GM21619 (cell line): ENCODE data around the gene MAPK10.
"Not testable (repeated sequence)": the region's sequence is repeated elsewhere in the genome, so short reads cannot be mapped to it uniquely, and the experiment has no call there.

Experiments used
- ATAC-seq: cut with Tn5 transposase; IDR thresholded peaks from one replicate; pipeline ENCODE4 v1.9.1; 2021; ENCODE audit not compliant: unreplicated experiment

MAPK10 gene

DNA sequence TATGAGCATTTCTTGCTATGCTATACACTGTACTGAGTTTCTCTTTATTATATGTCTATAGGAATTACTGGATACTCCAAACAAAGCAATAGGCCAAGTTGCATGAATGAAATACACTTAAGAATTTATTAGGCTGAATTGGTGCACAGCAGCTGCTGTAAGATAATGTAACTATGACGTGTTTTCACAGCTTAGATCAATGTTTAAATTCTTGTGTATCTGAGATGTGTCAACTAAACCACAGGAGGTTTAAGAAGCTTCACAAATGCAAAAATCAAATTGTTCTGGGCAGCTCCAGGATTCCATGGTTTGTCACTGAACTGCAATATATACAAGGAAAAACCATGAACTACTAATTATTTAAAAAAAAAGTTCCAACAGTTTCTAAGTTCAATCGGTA lies 156.7 kb downstream of the MAPK10 start:
- no peak for ATAC-seq

DNA sequence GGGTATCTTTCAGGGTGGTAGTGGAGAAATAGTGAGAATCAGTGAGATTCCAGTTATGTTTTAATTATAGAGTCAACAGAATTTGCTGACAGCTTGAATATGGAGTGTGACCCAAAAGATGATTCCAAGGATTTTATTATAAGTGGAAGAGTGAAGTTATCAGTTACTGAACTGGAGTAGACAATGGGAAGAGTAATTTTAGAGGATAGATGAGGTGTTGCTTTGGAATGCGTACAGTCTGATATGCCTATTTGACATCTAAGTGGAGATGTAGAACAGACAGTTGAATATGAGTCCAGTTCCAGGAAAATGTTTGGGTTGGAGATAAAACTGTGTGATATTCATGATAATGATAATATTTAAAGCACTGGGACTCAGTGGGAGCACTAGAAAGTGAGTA lies 174.2 kb downstream of the MAPK10 start:
- ATAC-seq = no peak

DNA sequence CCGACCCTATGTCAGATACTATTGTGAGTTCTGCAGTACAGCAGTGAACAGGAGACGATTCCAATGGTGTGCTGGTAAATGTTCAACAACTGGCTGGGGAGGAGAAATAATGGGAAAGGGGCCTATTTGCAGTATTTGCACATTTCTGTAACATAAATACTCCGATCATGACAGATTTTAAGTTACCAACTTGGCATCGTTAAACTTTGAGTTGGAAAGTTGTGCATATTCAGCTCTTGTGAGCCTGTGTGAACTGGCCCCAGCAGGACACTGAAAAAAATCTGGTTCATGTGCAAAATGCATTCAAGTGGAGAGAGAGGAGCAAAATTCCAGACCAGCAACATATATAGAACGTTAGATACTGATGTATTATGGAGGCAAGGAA lies 175.0 kb downstream of the MAPK10 start:
- ATAC-seq = no peak

DNA sequence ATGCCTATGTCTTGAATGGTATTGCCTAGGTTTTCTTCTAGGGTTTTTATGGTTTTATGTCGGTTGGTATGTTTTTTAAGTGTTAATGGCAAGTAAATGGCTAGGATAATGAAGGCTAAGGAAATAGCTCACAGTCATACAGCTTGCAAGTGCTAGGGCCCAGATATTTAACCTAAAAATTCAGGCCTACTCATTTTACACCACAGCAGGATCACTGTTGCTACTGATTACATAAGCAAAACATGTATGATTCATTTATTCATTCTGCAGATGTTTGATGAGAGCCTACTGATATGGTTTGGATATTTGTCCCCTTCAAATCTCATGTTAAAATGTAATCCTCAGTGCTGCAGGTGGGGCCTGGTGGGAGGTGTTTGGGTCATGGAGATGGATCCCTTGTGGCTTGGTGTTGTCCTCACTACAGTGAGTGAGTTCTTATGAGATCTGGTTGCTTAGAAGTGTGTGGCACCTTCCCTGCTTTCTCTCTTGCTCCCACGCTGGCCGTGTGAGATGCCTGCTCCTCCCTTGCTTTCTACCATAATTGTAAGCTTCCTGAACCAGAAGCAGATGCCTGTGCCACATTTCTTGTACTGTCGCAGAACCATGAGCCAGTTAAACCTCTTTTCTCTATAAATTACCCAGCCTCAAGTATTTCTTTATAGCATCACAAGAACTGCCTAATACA lies 175.5 kb downstream of the MAPK10 start:
- ATAC-seq = no peak

DNA sequence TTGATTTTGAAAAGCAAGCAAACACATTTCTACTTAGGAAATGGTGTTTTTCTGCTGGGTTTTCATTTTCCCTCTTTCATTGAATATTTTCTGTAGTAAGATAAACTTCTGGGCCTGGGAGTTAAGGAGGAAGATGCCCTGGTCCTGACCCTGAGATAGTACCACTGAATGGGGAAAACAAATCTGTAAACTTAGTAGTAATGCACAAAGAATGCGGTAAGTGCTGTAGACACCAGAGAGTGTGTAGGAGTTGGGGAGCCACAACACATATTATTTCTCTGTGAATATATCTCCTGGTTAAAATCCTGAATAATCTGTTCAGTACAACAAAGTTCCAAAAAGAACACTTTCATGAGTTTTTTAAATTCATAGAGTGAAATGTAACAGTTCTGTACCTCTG lies 178.3 kb downstream of the MAPK10 start:
- ATAC-seq = no peak

DNA sequence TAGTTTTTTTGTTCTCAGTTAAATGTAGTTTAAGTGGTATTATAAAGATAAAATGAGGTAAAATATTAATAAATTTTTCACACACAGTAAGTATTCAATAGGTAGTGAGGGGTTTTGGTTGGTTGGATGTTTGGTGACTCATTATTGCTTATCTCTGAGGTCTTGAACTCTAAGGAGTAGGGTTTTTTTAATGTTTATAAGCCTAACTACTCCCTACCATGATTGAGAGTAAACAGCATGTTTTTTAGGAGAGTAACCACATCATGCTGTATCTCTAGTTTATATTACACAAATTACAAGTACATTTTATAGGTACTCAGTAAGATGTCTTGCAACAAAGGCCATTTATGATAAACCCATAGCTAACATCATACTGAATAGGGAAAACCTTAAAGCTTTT lies 181.6 kb downstream of the MAPK10 start:
- no peak for ATAC-seq

DNA sequence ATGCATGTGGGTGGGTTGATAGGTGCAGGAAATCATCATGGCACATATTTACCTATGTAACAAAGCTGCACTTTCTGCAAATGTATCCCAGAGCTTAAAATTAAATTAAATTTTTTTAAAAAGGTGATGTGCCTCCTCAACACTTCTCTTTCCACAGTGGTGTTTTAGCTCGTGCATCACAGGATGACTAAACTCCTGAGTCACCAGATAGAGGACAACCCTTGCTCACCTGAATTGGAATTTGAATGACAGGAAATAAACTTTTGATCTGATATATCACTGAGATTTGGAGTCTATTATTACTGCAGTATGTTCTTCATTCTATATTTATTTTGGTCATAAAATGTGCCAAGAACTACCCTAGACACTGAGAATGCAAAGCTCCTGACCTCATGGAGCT lies 185.3 kb downstream of the MAPK10 start:
- no peak for ATAC-seq

DNA sequence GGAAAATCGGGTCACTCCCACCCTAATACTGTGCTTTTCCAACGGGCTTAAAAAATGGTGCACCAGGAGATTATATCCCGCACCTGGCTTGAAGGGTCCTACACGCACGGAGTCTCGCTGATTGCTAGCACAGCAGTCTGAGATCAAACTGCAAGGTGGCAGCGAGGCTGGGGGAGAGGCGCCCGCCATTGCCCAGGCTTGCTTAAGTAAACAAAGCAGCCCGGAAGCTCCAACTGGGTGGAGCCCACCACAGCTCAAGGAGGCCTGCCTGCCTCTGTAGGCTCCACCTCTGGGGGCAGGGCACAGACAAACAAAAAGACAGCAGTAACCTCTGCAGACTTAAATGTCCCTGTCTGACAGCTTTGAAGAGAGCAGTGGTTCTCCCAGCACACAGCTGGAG lies 191.5 kb downstream of the MAPK10 start:
- ATAC-seq = not testable (repeated sequence)

DNA sequence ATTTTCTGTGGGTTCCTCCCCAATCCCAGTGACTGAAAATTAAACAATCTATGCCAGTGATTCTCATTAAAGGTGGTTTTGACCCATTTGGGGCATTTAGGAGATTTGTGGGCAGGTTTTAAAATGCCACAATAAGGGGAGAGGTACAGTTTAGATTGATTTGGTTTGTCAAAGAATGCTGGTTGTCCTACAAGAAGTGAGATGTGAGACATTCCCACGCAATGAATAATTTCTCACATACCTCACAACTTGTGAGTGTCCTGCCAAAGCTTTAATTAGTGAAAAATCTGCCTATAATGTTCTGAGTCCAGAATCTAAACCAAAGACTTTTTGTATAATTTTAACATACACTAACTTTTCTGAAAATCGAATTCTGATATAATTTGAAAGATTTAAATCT lies 199.4 kb downstream of the MAPK10 start:
- ATAC-seq = no peak

DNA sequence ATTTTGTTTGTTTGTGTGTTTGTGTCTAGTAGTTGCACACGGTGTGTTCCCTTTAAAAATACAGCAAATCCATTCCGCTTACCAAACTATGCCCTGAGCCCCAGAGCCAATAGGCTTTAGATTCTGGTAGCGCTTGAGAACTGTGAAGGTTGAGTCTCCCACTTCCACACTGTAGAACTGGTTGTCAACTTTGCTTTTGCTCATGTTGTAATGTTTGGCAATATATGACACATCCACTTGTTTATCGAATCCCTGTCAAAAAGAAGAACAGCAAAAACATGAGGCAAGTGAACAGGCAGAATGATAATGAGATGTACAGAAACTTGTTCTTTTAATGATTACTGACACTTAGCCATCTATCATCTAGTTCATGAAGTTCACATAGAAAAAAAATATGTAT lies 200.6 kb downstream of the MAPK10 start:
- no peak for ATAC-seq

DNA sequence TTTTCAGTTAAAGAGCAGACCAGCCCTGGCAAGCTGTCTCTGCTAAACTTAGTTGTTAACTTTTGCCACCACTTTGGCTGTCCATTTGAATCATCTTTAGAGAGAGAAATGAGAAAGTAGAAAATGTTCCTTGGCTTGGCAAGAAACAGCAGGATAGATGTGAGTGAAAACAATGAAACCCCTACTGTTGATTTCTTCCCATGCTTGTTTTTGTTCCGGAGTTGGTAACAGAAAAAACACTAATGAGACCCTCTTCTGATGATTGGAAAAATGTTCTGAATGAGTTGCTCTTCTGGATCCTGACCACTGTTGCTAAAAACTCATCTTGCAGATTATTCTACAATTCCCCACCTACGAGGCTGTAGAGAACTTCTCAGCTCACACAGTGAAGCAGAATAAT lies 203.3 kb downstream of the MAPK10 start:
- no peak for ATAC-seq

DNA sequence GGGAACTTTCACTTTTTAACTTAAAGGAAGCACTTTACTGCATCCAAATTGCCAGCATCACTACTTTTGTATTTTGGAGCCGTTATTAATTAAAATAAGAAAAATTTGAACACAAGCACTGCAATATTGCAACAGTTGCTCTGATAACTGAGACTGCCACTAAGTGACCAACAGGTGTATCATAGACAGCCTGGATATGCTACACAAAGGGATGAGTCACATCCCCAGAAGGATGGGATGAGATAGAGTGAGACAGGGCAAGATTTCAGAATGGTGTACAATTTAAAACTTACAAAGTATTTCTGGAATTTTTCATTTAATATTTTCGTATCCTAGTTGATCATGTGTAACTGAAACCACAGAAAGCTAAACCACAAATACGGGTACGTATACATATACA lies 204.1 kb downstream of the MAPK10 start:
- no peak for ATAC-seq

DNA sequence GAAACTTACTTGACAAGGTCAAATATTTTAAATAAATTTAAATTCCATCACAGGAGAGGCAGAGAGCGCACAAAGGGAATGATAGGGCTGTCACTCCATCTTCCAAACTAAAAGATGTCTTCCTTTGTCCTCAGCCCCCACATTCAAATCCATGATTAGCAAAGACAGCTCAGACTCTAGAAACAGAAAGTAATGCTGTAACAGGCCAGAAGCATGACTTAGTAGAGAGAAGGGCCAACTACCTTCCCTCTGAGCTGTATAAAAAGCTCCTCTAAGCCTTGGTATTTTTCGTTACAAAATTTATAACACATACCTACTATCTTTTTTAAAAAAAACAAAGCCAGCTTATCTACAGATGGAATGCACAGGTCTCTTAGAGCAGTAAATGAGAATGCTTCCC lies 207.4 kb downstream of the MAPK10 start:
- ATAC-seq = no peak

DNA sequence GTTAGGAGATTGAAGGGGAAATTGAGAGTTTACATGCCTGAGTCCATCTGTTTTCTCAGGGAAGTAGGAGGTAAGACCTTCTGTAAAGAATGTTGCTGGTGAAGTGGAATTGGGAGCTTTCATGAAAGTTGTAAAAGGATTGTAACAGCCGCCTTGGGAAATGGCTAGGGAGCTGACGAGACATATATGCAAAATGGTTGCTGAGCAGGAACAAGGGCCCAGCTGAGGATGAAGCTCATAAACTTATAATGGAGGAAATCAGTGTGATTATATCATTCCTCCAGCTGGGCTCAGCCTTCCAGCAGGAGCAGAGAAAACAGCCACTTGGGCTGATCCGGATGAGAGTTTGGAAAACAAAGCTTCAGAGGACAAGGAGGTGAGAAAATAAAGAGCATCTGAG lies 208.7 kb downstream of the MAPK10 start:
- ATAC-seq = no peak

DNA sequence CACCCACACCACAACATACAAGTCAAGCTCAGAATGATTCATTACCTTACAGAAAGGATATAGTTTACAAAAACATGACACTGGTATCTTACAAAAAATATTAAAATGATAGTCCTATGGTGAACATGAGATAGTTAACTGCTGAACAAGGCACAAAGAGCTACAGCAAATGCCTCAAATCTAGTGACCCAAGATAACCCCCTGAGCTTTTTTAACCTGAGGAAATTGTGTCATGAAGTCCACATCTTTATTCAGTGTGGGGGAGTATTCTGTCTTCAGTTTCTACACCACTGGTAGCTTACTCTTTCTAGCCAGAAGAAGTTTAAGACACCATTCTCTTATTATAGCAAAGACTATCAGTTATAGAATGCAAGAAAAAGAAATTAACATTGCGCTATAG lies 218.7 kb downstream of the MAPK10 start:
- ATAC-seq = no peak

DNA sequence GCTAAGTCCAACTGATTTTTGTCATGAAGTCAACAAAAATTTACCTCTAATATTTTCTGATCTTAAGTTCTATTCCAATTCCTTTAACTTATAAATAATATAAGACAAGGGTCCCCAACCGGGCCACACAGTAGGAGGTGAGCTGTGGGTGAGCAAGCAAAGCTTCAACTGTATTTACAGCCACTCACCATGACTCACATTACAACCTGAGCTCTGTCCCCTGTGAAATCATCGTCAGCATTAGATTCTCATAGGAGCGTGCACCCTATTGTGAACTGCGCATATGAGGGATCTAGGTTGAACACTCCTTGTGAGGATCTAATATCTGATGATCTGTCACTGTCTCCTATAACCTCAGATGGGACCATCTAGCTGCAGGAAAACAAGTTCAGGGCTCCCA lies 227.4 kb downstream of the MAPK10 start:
- no peak for ATAC-seq

DNA sequence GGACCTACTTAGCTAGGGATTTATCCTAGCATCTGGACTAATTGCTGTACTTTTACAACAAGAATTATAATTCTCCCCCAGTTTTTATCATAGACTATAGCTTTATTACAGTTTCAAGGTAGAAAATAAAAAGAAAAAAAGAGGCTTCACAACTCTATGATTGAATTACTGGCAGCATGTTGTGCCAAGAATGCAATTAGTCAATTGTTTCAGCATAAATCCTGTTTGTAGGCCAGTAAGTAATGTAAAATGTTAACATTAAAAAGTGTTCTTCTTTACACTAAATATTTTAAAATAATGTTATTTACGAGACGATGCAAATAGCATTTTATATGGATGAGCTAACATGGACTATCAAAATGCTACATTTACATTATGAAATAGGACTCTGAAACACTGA lies 228.4 kb downstream of the MAPK10 start:
- no peak for ATAC-seq

DNA sequence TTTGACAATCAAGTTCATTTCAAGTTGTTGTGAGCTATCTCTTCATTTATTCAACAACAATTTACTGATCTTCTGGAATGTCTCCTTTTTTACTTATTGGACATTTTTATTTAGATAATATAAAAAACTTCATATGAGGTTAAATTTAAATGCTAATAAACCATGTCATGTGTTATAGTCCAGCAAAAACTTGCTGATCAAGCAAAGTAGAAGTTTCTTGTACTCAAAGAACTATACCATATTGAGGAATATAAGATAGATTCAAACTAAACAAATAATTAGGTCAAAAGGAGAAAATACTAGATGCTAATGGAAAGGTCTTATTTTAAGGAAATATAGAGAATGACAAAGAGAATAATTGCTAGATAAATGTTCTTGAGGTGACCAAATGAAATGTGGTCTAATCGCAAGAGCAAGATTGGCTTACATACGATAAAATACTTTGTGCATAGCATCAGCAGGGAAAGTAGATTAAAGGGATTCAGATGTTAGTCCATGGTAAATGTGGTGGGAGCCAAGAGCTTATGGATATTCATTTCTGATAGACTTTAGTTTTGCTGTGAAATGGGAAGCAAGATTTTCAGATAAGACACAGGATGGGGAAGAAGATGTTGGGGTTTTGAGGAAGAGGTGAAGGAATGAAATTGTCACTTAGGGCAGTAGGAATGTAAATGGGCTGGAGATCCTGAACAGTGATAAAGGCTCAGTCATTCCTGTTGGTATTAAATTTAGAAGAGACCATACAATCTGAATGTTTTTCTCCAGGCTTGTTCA lies 229.5 kb downstream of the MAPK10 start:
- no peak for ATAC-seq

DNA sequence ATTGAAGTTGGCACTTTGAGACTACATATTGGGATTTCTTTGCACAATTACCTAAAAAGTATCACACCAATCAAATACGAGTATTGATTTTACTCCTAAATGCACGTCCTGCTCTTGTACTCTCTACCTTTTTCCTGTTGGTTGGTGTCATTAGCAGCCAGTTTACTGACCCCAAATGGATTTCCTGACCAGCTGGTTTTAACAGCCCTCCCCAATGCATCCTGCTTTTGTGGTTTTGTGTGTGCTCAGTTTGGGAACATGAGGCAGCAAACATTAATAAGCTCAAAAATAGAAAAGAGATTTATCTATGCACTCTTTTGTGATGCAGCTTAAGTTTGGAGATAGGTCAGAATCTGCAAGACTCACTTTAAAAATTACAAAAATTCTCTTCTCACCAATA lies 230.3 kb downstream of the MAPK10 start:
- no peak for ATAC-seq

DNA sequence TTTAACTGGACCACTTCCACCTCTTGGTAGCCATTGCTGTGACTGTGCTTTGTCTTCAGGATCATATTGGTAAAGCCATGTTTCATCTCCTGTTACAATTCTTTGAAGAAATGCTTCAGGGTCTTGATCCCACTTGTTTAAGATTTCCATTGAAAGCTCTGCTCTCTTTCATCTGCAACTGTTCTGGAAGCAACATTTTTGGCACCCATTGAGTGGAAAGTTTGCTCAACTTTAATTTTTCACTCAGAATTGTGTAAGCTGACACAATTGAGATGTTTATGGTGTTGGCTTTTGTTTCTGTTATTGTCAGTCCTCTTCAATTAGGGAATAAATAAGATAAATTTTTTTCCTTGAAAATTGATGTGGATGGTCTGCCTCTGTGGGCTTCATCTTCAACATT lies 237.4 kb downstream of the MAPK10 start:
- no peak for ATAC-seq

DNA sequence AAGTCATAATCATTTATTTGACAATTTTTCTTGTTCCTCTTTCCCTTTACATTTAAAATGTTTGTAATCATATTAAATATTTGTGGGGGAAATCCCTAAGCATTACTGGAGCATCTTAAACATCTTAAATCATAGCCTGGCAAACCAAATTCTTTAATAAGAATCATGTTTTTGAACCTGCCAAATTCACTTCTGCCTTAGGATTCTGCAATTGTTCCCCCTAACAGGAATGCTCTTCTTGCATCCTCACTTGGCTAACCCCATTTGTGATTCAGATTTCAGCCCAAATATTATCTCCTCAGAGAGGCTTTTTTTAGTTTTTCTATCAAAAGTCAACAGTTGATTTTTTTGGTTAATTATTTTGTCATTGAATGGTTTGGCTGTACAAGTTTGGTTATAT lies 241.1 kb downstream of the MAPK10 start:
- ATAC-seq = no peak

DNA sequence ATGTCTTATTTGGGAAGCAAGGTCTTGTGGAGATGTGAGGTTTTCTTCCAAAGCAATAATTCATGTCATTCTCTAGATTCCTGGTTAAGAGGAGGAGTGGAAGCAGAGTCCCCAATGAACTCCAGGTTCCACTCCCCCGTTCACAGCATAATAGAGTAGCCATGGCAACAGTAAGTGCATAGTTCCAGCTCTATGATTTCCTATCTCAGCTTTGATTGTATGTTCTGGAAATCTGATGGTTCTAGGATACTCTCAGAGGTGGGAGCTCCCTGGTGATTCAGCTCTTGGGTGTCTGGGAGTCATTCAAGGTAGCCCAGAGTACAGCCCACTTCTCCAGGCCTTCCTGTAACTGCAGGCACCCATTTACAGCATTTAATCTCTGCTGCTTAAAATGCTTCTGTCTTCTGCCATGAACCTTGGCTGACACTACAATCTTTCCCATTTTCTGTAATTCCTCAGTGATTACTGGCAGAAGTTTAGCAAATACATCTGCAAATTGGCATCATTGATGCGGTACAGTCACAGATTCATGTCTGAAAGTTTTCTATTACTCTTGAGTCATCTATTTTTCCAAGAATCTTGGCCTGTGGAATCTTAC lies 242.0 kb downstream of the MAPK10 start:
- no peak for ATAC-seq
